Right lobe of liver (tissue), 6 donors: Measurements from ENCODE around the gene CDH23. TPM values are rescaled to one million over a fixed set of nuclear protein-coding genes. Genes with fewer than 3 reads are reported as not detected.

ENCODE experiments used
- ATAC-seq, 4 donors: fragments of 200-7000 bp; cut with Tn5 transposase; one replicate each; pipeline ENCODE4 v1.9.1; 2020; ENCODE audit warnings: mild to moderate bottlenecking in 4 of 4, moderate library complexity in 4 of 4
- DNase-seq, 3 donors: peaks; one replicate each; pipeline ENCODE4 v3.0.0-alpha.2; 2020
- H3K27ac ChIP-seq, 3 donors: fragments of 200-600 bp; one replicate each; pipeline ENCODE4 v1.8.0; 2022
- H3K27me3 ChIP-seq, 2 donors: fragments of 200-600 bp; one replicate each; pipeline ENCODE4 v1.8.0; 2022
- H3K36me3 ChIP-seq, 4 donors: fragments of 200-600 bp; sonication (generic) in 1 of 4; one replicate each; pipeline versions ENCODE4 v1.5.1 to v1.8.0; 2017 to 2022; ENCODE audit warnings: control low read depth in 1 of 4
- H3K4me1 ChIP-seq, 4 donors: fragments of 200-600 bp; sonication (generic) in 1 of 4; one replicate each; pipeline versions ENCODE4 v1.5.1 to v1.8.0; 2017 to 2022; ENCODE audit warnings: control low read depth in 1 of 4
- H3K4me3 ChIP-seq, 3 donors: fragments of 200-600 bp; one replicate each; pipeline ENCODE4 v1.8.0; 2022
- H3K9me3 ChIP-seq, 4 donors: fragments of 200-600 bp; sonication (generic) in 1 of 4; one replicate each; pipeline versions ENCODE4 v1.5.1 to v1.8.0; 2017 to 2022; ENCODE audit warnings: control low read depth in 1 of 4
- CTCF ChIP-seq, 4 donors: fragments of 200-600 bp in 3 of 4; fragments of 450-650 bp in 1 of 4; IDR thresholded peaks; one replicate each; pipeline versions ENCODE4 v1.5.1 to v1.8.0; 2016 to 2022; ENCODE audit warnings: antibody characterized with exemption in 4 of 4, mild to moderate bottlenecking in 2 of 4
- POLR2A ChIP-seq: fragments of 450-650 bp; IDR thresholded peaks from one replicate; pipeline ENCODE4 v1.6.1; 2017; ENCODE audit warnings: antibody characterized with exemption, mild to moderate bottlenecking
- WGBS: methylation state at CpG from one replicate; pipeline ENCODE4 v1.1.6; 2018; ENCODE audit warnings: low coverage, low lambda C conversion rate; ENCODE audit not compliant: insufficient coverage; ENCODE audit errors: missing lambda C conversion rate; 5-methylcytosine and 5-hydroxymethylcytosine counted together
- intact Hi-C, 2 donors: fragments of 100-400 bp; cut with DNase I; formaldehyde crosslinking; loops; one replicate each; pipeline versions ENCODE4 v1.11.2 to v1.14.1; 2022
- total RNA-seq, 6 experiments: library from RNA; depleted of rRNA in 2 of 6; stranded (reverse); fragments of >200 nt in 2 of 6; fragmentation: NEBNext Ultra II Directional in 3 of 6; extraction: Animal tissue kit (Norgen Biotek cat#: 25700) in 3 of 6; gene quantifications; one replicate each; pipeline versions ENCODE4 v1.1.0 to v1.2.4, GENCODE V29; 2016 to 2023
- donor health status: DM: no; HTN: yes; CAD: no.
- donor health status: DM: no; HTN: no; CAD: no.
- donor health status: DM: no; HTN: no; CAD: no.
- donor health status: DM: no; HTN: yes; CAD: no.
- donor health status: DM: no; HTN: yes; CAD: no.

The CDH23 gene
- total RNA-seq, 6 experiments from 2014 or later, result 3.3 to 19.7 (median 6.3) TPM

GRCh38 chr10:71423250-71423649, 26.5 kb downstream of the CDH23 start:
- no peak overlapping the region for H3K27ac ChIP-seq
- H3K9me3 ChIP-seq, result no peaks in the 10 kb centered on the region
- no peaks in the 10 kb centered on the region for H3K27me3 ChIP-seq
- intact Hi-C loops, result no loop called here
- ATAC-seq (no peak), DNase-seq (peak in 1 of 3 donors; percentile 26)
- H3K36me3 ChIP-seq, result no peaks in the 10 kb centered on the region
- H3K4me3 ChIP-seq, result no peak overlapping the region
- no peak for TF ChIP-seq CTCF (IDR thresholded peaks at IDR 0.05)
- no peak for TF ChIP-seq POLR2A
- no peaks in the 10 kb centered on the region for H3K4me1 ChIP-seq

- DNase-seq, result peak in 1 of 3 donors; percentile 21
- no peak for ATAC-seq
- no peaks in the 10 kb centered on the region for H3K4me1 ChIP-seq
- intact Hi-C loops, result no loop called here
- H3K27me3 ChIP-seq, result no peaks in the 10 kb centered on the region
- H3K9me3 ChIP-seq, result no peaks in the 10 kb centered on the region
- 97% methylated on average over 5 of the region's 12 CpGs for WGBS
- TF ChIP-seq CTCF (IDR thresholded peaks at IDR 0.05) (no peak), POLR2A (no peak)
- no peak overlapping the region for H3K27ac ChIP-seq
- H3K4me3 ChIP-seq, result no peak overlapping the region
- no peaks in the 10 kb centered on the region for H3K36me3 ChIP-seq
Measured at GRCh38 chr10:71423901-71424300, 27.2 kb downstream of the CDH23 start.

GRCh38 chr10:71424496-71425194, 27.9 kb downstream of the CDH23 start:
- no peak for ATAC-seq
- Histone ChIP-seq H3K36me3 (no peaks in the 10 kb centered on the region), H3K4me1 (no peaks in the 10 kb centered on the region), H3K9me3 (no peaks in the 10 kb centered on the region), H3K27ac (no peak overlapping the region), H3K4me3 (no peak overlapping the region), H3K27me3 (no peaks in the 10 kb centered on the region)
- no peak for TF ChIP-seq POLR2A
- TF ChIP-seq CTCF (IDR thresholded peaks at IDR 0.05), result no peak
- 74% methylated on average over 7 of the region's 9 CpGs for WGBS
- intact Hi-C loops, result no loop called here
- DNase-seq, result no peak

- intact Hi-C loops, result no loop called here
- no peak overlapping the region for H3K27ac ChIP-seq
- H3K4me1 ChIP-seq, result no peaks in the 10 kb centered on the region
- no peak for ATAC-seq
- WGBS, result 49% methylated on average over 4 of the region's 6 CpGs
- no peaks in the 10 kb centered on the region for H3K27me3 ChIP-seq
- TF ChIP-seq POLR2A (no peak), CTCF (IDR thresholded peaks at IDR 0.05) (no peak)
- H3K9me3 ChIP-seq, result no peaks in the 10 kb centered on the region
- H3K4me3 ChIP-seq, result no peak overlapping the region
- H3K36me3 ChIP-seq, result no peaks in the 10 kb centered on the region
- DNase-seq, result no peak
Measured at GRCh38 chr10:71426058-71426605, 29.4 kb downstream of the CDH23 start.
